Measurements from ENCODE around the gene RAG1. TPM values are rescaled to one million over a fixed set of nuclear protein-coding genes. Genes with fewer than 3 reads are reported as not detected.

Gene RAG1
- total and polyA plus RNA-seq, 2 of the 13 experiments (the other 11 are each of a cell fraction or from before 2014, with no cell fraction given), result 0.11 to 0.15 TPM

DNA sequence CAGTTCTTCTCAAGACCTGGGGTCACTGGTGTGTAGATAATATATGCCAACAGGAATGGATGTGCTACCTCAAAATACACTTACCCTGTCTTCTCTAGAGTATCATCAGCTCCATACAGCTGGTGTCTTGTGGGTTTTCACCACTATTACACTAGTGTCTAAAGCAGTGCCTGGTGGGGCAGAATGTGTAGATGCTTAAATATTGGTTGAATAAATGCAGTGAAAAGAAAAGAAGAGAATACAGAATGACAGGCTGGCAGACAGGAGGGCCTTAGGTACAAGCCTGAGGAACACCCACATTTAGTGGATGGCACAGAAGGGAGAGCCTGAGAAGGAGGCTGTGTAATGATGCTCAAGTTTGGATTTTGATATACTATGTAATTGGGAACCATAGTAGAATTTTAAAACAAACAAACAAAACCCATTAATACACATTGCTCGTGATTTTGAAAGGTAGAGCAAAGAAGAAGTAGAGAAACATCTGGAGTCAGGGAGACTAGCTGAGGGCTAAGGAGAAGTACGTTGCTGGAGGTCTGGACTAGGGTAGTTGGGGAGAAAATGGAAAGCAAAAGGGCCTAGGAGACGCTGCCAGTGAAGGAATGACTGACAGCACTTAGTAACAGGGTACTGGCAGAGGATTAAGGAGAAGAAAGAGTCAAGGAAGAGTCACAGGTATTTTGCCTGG is 50.7 kb downstream of the RAG1 start:
- Histone ChIP-seq H3K4me3 (replicated peaks in 1 of 3; ENCODE audit: insufficient read depth in 1 of 3, low read depth in 2 of 3, low read length in 3 of 3) (no peak overlapping the region), H3K27me3 (ENCODE audit: control insufficient read depth in 1 of 2, insufficient read depth in 2 of 2, low read length in 2 of 2) (no peaks in the 10 kb centered on the region; a peak in 1 of 5 replicates), H3K79me2 (ENCODE audit: insufficient read depth, low read length) (no peaks in the 10 kb centered on the region), H3K27ac (ENCODE audit: extremely low read length, insufficient read depth, low read length) (no peak overlapping the region), H3K4me1 (ENCODE audit: insufficient read depth, low read length) (no peaks in the 10 kb centered on the region), H3K4me2 (ENCODE audit: low read depth, low read length) (no peak overlapping the region), H3K9ac (ENCODE audit: insufficient read depth, low read depth, low read length) (no peak overlapping the region), H3K36me3 (replicated peaks in 1 of 2; ENCODE audit: control insufficient read depth in 1 of 2, insufficient read depth in 2 of 2, low read length in 2 of 2) (no peaks in the 10 kb centered on the region), H3K9me3 (ENCODE audit: low read length) (no peaks in the 10 kb centered on the region), H2AFZ (ENCODE audit: low read length) (no peak overlapping the region), H4K20me1 (ENCODE audit: insufficient read depth, low read length) (no peaks in the 10 kb centered on the region)
- POLR2A ChIA-PET, result no interaction called here
- ATAC-seq (no peak), DNase-seq (ENCODE audit: low spot score) (no peak), FAIRE-seq (no peak)
- intact Hi-C loops (cut with micrococcal nuclease; ENCODE audit: unreplicated experiment) (no loop called here), in situ Hi-C loops (cut with HindIII; ENCODE audit: extremely low pct_ligation_motif_present, low pct_unique_long_range_greater_than_20kb) (no loop called here)
- CTCF ChIA-PET (ENCODE audit: low intra/inter-chr PET ratio, low total read pairs), result no interaction called here
- 53% methylated on average over 3 of the region's 3 CpGs for WGBS (ENCODE audit: low lambda C conversion rate)
- BruUV-seq (replicated peaks), result no TSS peak
- TF ChIP-seq NFE2L1 (CRISPR knock-in tag; IDR thresholded peaks at IDR 0.05; ENCODE audit: borderline replicate concordance) (no peak), ZNF296 (CRISPR knock-in tag; conservative IDR thresholded peaks at IDR 0.05) (no peak), ZNF839 (CRISPR knock-in tag; IDR thresholded peaks at IDR 0.05; ENCODE audit: borderline replicate concordance) (no peak), EED (CRISPR knock-in tag; IDR thresholded peaks at IDR 0.05) (no peak), ZNF615 (CRISPR knock-in tag; IDR thresholded peaks at IDR 0.05; ENCODE audit: borderline replicate concordance) (no peak), ZNF326 (CRISPR knock-in tag; IDR thresholded peaks at IDR 0.05; ENCODE audit: borderline replicate concordance) (no peak), ZNF713 (CRISPR knock-in tag; IDR thresholded peaks at IDR 0.05) (no peak), ZSCAN29 (CRISPR knock-in tag; conservative IDR thresholded peaks at IDR 0.05) (no peak), TAF1 (CRISPR knock-in tag; IDR thresholded peaks at IDR 0.05) (no peak), ZMYM3 (CRISPR knock-in tag; IDR thresholded peaks at IDR 0.05) (no peak)
- TF ChIP-seq, protein P1, sequence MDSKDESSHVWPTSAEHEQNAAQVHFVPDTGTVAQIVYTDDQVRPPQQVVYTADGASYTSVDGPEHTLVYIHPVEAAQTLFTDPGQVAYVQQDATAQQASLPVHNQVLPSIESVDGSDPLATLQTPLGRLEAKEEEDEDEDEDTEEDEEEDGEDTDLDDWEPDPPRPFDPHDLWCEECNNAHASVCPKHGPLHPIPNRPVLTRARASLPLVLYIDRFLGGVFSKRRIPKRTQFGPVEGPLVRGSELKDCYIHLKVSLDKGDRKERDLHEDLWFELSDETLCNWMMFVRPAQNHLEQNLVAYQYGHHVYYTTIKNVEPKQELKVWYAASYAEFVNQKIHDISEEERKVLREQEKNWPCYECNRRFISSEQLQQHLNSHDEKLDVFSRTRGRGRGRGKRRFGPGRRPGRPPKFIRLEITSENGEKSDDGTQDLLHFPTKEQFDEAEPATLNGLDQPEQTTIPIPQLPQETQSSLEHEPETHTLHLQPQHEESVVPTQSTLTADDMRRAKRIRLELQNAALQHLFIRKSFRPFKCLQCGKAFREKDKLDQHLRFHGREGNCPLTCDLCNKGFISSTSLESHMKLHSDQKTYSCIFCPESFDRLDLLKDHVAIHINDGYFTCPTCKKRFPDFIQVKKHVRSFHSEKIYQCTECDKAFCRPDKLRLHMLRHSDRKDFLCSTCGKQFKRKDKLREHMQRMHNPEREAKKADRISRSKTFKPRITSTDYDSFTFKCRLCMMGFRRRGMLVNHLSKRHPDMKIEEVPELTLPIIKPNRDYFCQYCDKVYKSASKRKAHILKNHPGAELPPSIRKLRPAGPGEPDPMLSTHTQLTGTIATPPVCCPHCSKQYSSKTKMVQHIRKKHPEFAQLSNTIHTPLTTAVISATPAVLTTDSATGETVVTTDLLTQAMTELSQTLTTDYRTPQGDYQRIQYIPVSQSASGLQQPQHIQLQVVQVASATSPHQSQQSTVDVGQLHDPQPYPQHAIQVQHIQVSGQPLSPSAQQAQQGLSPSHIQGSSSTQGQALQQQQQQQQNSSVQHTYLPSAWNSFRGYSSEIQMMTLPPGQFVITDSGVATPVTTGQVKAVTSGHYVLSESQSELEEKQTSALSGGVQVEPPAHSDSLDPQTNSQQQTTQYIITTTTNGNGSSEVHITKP (CRISPR knock-in tag; IDR thresholded peaks at IDR 0.05; ENCODE audit: low read depth), result no peak
- TF ChIP-seq, protein P2, sequence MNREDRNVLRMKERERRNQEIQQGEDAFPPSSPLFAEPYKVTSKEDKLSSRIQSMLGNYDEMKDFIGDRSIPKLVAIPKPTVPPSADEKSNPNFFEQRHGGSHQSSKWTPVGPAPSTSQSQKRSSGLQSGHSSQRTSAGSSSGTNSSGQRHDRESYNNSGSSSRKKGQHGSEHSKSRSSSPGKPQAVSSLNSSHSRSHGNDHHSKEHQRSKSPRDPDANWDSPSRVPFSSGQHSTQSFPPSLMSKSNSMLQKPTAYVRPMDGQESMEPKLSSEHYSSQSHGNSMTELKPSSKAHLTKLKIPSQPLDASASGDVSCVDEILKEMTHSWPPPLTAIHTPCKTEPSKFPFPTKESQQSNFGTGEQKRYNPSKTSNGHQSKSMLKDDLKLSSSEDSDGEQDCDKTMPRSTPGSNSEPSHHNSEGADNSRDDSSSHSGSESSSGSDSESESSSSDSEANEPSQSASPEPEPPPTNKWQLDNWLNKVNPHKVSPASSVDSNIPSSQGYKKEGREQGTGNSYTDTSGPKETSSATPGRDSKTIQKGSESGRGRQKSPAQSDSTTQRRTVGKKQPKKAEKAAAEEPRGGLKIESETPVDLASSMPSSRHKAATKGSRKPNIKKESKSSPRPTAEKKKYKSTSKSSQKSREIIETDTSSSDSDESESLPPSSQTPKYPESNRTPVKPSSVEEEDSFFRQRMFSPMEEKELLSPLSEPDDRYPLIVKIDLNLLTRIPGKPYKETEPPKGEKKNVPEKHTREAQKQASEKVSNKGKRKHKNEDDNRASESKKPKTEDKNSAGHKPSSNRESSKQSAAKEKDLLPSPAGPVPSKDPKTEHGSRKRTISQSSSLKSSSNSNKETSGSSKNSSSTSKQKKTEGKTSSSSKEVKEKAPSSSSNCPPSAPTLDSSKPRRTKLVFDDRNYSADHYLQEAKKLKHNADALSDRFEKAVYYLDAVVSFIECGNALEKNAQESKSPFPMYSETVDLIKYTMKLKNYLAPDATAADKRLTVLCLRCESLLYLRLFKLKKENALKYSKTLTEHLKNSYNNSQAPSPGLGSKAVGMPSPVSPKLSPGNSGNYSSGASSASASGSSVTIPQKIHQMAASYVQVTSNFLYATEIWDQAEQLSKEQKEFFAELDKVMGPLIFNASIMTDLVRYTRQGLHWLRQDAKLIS (CRISPR knock-in tag; IDR thresholded peaks at IDR 0.05), result no peak
- TF ChIP-seq, protein P3, sequence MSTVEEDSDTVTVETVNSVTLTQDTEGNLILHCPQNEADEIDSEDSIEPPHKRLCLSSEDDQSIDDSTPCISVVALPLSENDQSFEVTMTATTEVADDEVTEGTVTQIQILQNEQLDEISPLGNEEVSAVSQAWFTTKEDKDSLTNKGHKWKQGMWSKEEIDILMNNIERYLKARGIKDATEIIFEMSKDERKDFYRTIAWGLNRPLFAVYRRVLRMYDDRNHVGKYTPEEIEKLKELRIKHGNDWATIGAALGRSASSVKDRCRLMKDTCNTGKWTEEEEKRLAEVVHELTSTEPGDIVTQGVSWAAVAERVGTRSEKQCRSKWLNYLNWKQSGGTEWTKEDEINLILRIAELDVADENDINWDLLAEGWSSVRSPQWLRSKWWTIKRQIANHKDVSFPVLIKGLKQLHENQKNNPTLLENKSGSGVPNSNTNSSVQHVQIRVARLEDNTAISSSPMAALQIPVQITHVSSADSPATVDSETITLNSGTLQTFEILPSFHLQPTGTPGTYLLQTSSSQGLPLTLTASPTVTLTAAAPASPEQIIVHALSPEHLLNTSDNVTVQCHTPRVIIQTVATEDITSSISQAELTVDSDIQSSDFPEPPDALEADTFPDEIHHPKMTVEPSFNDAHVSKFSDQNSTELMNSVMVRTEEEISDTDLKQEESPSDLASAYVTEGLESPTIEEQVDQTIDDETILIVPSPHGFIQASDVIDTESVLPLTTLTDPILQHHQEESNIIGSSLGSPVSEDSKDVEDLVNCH (CRISPR knock-in tag; IDR thresholded peaks at IDR 0.05), result no peak
